NT2/D1 (cell line): ENCODE measurements around the gene NPHS1.

Experiments used
- YY1 ChIP-seq: IDR thresholded peaks from 2 replicates; pipeline ENCODE4 v1.6.1; 2011; ENCODE audit not compliant: insufficient read length, insufficient read depth
- ZNF274 ChIP-seq: IDR thresholded peaks from 2 replicates; pipeline ENCODE4 v1.6.1; 2011; ENCODE audit warnings: mild to moderate bottlenecking, low read depth, low read length

GRCh38 chr19:35780717-35781116 lies 71.6 kb downstream of the NPHS1 start:
- TF ChIP-seq YY1, result no peak
- no peak for TF ChIP-seq ZNF274
